HG02970 (cell line): Measurements from ENCODE around the gene LSR.
A peak's percentile ranks its signal among the peaks of the same experiment; 100 is the strongest.

Experiments used
- ATAC-seq: cut with Tn5 transposase; IDR thresholded peaks from one replicate; pipeline ENCODE4 v1.9.1; 2021; ENCODE audit warnings: mild to moderate bottlenecking, moderate library complexity, moderate number of reproducible peaks; ENCODE audit not compliant: unreplicated experiment, low FRiP score

Gene LSR

DNA sequence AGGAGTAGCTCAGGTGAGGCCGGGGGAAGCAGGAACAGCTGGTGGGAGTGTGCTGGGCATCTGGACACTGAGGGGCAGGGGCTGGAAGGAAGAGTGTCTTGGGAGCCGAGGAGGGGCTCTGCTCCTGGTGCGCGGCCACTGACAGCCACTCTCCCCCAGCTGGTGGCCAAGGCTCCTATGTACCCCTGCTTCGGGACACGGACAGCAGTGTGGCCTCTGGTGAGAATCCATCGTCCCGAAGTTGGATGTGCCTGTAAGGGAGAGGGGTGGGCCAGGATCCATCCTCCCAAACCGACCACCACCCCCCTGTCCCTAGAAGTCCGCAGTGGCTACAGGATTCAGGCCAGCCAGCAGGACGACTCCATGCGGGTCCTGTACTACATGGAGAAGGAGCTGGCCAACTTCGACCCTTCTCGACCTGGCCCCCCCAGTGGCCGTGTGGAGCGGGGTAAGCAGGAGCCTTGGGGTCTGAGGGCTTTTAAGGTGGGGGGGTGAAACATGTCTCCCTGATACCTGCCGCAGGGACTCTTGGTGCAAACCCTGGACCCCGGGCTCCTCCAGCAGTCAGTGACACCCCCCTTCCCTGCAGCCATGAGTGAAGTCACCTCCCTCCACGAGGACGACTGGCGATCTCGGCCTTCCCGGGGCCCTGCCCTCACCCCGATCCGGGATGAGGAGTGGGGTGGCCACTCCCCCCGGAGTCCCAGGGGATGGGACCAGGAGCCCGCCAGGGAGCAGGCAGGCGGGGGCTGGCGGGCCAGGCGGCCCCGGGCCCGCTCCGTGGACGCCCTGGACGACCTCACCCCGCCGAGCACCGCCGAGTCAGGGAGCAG is 17.9 kb downstream of the LSR start:
- no peak for ATAC-seq

DNA sequence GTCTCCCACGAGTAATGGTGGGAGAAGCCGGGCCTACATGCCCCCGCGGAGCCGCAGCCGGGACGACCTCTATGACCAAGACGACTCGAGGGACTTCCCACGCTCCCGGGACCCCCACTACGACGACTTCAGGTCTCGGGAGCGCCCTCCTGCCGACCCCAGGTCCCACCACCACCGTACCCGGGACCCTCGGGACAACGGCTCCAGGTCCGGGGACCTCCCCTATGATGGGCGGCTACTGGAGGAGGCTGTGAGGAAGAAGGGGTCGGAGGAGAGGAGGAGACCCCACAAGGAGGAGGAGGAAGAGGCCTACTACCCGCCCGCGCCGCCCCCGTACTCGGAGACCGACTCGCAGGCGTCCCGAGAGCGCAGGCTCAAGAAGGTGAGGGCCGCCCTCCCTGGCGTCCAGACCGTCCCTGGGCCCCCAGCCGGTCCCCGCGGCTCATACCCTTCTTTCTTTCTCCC is 18.6 kb downstream of the LSR start:
- ATAC-seq = no peak

DNA sequence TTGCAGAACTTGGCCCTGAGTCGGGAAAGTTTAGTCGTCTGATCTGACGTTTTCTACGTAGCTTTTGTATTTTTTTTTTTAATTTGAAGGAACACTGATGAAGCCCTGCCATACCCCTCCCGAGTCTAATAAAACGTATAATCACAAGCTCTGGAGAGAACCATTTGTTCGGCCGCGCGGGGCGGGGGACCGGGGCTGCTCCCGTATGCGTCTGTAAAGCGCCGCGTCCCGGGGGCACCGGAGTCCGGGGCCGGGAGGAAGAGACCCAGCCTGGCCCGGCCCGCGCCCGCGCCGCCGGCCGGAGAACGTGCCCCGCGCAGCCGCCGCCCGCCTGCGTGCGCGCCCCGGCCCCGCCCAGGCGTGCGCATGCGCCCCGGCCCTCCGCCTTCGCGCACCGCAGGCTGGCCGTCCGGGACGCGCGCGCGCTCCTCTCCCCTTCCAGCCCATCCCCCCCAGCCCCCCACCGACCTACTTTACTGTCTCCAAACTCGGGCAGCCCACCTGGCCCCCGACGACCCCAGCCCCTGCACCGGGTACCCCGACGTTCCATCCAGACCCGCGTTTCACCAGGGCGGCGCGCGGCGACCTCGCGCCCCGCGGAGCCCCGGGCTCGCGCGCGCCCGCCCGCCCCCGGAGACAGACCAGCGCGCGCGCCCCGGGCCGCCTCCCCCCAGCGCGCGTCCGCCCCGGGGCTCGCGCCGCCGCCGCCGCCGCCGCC is 19.2 kb downstream of the LSR start:
- ATAC-seq = peak; percentile 44

DNA sequence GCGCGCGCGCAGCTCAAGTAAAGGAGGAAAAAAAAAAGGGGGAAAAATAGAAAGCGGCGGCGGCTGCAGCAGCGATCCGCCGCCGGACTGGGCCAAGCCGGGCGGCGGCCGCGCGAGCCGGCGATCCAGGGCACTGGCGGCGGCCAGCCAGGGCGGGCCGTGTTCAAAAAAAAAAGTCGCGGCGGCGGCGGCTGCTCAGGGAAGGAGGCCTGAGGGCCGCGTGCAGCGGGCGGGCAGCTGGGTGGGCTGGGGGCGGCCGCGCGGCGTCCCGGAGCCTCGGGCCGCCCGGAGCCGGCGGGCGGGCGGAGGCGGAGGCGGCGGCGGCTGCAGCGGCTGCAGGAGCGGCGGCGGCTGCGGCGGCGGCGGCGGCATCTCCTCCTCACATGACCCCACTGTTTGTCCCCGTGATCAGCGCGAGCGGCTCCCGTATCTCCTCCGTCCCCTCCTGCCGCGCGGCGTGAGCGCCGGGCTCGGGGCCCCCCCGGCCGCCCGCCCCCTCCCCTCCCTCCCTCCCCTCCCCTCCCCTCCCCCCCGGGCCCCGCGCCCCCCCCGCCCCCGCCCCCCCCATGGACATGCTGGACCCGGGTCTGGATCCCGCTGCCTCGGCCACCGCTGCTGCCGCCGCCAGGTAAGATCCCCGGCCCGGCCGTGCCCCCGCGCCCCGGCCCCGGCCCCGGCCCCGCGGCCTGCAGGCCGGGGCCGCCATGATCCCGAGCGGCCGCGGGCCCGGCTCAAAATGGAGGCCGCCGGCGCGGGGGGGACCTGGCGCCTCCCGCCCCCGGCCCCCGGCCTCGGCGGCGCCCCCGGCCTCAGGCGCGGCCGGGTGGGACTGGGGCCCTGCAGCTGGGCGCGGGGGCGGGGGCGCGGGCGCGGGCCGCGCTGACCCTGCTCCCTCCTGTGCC is 20.0 kb downstream of the LSR start, which contains the start of gene USF2:
Gene USF2 (plus strand): TSS at position 427 of the 902 bp plus-strand sequence. CDS start 140 bp downstream, at position 567.
- peak; percentile 24 for ATAC-seq

DNA sequence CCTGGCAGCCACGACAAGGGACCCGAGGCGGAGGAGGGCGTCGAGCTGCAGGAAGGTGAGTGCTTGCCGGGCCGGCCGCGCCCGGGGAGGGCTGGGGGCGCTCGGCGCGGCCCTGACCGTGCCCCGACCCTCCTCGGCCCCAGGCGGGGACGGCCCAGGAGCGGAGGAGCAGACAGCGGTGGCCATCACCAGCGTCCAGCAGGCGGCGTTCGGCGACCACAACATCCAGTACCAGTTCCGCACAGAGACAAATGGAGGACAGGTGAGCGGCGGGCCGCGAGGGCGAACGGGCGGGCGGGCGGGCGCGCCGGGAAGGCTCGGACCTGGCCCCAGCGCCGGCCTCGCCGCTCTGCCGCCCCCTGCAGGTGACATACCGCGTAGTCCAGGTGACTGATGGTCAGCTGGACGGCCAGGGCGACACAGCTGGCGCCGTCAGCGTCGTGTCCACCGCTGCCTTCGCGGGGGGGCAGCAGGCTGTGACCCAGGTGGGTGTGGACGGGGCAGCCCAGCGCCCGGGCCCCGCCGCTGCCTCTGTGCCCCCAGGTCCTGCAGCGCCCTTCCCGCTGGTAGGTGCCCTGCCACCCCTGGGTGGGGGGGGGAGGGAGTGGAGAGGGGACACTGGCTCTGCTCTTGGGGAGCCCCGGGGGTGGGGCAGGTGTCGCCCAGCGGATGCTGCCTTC is 20.8 kb downstream of the LSR start:
- peak; percentile 50 for ATAC-seq

DNA sequence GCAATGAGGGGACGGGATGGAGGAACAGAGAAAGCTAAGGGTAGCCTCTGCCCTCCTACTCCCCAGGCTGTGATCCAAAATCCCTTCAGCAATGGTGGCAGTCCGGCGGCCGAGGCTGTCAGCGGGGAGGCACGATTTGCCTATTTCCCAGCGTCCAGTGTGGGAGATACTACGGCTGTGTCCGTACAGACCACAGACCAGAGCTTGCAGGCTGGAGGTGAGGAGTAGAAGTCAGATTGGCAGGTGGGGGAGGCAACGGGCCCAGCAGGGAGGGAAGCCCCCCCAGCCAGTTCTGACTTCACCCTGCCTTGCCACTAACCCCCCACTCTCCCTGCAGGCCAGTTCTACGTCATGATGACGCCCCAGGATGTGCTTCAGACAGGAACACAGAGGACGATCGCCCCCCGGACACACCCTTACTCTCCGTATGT is 21.6 kb downstream of the LSR start:
- ATAC-seq = no peak

DNA sequence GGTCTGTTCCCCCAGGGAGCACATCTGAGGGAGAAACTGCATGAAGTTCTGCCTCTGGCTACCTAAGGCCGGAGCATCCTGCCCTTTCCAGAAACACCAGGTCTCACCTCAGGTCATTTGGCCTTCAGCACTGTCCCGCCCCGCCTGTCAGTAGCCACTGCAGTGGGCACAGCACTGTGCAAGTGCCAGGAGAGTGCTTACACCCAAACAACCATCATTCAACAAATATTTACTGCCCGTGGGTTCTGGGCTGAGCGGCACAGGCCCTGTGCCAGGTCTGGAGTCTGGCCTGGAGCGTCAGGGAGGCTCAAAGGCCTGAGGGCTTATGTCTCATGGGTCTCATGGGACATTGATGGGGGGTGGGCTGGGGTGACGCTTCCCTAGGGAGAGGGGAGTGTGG is 22.7 kb downstream of the LSR start:
- no peak for ATAC-seq

DNA sequence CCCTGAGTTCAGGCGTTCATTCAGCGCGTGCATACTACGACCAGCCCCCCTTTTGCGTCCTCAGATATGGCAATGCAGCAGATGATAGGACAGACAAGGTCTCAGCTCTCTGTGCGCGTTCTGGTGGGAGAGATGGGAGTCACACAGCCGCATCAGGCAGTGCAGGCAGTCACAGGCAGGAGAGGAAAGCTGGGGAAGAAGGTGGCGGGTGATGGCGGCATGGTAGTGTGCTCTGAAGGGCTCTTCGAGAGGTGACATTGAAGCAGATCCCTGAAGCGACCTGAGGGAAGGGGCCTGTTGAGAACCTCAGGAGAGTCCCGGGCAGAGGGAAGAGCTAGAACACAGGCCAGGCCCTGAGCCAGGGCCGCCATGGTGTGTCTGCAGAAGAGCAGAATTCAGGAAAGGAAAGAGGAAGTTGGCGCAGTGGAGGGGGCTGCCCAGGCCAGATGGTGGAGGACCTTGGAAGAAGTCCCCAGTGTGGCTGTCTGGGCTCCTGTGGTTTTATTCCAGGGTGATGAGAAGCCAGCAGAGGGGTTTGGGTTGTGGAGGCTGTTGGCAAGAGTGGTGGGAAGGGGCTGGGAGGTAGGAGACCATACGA is 23.4 kb downstream of the LSR start:
- ATAC-seq = no peak

DNA sequence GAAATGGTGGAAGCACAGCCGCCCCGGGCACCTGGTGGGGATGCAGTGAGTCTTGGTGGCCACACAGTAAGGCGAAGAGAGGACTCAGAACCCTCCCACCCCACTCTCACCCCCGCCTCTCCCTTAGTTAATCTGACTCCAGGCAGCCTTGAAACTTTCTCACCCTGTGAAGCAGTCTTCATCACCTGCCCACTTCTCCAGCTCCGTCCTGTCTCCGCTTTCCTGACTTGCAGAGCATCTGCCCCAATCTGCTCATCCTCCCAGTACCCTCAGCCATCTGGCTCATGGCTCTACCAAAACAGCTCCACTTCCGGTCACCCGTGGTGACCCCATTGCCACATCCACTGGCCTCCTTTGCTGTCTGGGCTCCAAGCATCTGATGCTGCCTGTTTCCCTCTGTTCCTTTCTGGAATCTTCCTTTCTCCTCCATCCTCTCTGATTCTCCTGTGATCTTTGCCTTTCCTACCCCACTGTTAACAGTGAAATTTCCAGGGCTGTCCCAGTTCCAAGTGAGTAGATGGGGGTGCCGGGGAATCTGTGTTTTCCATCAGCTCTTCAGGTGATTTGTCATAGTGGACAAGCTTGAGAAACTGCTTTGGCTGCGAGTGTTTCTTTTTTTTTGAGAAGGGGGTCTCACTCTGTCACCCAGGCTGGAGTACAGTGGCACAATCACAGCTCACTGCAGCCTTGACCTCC is 24.3 kb downstream of the LSR start:
- no peak for ATAC-seq

DNA sequence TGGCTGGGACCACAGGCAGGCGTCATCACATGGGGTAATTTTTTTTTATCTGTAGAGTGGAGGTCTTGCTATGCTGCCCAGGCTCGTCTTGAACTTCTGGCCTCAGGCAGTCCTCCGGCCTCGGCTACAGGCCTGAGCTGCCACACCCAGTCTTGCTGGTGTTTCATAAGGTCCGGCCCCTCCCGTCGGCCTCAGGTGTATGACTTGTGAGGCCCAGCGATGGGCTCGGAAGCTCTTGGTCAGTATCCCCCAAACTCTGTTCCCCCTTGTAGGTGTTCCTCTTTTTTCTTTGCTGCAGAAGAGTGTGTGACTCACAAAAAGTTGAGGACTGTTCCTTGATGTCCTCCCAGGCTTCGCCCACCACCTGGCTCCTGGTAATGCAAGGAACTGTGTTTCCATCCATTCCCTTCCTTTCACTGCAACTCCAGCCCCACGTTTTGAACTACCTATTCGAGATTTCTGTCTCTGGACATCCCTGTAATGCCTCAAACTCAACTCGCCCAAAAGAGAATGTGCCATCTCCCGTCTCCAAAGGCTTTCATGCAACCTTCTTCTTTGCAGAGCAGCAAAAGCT is 25.0 kb downstream of the LSR start:
- no peak for ATAC-seq

DNA sequence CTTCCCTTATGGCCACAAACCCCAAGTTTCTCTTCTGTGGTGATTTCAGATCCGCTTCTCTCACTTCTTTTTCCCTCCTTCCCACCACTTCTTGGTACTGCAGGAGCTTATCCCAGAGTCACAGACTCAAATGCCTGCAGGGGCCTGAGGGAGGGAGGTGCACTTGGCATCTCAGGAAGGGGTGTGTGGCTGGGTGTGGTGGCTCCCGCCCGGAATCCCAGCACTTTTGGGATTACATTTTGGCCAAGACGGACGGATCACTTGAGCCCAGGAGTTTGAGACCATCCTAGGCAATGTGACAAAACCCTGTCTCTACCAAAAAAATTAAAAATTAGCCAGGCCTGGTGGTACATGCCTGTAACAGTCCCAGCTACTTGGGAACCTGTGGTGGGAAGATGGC is 25.5 kb downstream of the LSR start:
- no peak for ATAC-seq

DNA sequence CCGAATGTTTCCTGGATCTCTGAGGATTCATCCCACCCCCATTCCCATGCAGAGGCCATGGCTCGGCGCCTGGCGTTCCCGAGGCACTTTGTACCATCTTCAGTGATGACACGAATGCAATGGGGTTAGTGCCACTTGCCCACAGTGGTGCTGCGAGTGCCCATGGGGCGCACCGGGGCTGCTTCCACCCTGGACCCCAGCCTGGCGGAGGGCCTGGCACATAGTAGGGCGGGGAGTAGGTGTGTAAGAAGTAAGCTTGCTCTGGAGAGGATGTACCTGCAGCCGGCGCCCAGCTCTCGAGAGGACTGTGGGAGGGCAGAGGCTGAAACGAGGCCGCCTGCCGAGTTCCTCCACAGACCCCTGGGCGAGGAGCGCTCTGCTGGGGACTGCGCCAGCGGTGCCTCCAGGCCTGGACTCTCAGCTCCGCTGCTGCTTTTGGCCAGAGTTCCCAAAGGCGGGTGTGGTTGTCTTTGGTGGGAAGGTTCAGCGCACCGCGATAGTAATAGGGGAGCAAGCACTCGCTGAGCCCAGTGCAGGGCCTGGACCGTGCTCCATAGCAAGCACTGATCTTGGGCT is 28.0 kb downstream of the LSR start:
- ATAC-seq = no peak

DNA sequence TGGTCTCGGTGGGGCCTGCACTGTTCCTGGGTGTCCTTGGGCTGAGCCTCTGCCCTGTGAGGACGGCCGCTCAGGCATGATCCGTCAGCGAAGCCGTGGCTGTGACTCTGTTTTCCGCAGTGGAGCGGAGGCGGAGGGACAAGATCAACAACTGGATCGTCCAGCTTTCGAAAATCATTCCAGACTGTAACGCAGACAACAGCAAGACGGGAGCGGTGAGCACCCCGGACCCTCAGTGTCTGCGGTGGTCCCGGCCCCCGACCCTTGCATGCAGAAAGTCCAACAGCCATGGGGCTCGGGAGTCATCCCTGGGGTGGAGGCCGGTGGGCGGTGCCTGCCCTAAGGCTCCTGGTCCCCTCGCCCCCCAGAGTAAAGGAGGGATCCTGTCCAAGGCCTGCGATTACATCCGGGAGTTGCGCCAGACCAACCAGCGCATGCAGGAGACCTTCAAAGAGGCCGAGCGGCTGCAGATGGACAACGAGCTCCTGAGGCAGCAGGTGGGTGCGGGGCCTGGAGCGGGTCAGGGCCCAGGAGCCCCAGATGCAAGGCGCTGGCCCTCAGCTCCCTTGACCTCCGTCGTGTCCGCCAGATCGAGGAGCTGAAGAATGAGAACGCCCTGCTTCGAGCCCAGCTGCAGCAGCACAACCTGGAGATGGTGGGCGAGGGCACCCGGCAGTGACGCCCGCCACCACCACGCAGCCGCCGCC is 29.9 kb downstream of the LSR start:
- no peak for ATAC-seq

DNA sequence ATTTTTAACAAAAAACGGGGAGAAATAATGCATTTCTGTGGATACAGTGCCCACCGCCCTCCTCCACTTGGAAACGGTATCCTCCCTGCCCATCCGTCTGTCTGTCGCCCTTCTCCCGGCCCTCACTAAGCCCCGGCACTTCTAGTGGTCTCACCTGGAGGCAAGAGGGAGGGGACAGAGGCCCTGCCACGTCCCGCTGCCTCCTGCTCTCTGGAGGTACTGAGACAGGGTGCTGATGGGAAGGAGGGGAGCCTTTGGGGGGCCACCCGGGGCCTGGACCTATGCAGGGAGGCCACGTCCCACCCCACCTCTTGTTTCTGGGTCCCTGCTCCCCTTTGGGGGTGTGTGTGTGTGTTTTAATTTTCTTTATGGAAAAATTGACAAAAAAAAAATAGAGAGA is 30.6 kb downstream of the LSR start:
- ATAC-seq = no peak

DNA sequence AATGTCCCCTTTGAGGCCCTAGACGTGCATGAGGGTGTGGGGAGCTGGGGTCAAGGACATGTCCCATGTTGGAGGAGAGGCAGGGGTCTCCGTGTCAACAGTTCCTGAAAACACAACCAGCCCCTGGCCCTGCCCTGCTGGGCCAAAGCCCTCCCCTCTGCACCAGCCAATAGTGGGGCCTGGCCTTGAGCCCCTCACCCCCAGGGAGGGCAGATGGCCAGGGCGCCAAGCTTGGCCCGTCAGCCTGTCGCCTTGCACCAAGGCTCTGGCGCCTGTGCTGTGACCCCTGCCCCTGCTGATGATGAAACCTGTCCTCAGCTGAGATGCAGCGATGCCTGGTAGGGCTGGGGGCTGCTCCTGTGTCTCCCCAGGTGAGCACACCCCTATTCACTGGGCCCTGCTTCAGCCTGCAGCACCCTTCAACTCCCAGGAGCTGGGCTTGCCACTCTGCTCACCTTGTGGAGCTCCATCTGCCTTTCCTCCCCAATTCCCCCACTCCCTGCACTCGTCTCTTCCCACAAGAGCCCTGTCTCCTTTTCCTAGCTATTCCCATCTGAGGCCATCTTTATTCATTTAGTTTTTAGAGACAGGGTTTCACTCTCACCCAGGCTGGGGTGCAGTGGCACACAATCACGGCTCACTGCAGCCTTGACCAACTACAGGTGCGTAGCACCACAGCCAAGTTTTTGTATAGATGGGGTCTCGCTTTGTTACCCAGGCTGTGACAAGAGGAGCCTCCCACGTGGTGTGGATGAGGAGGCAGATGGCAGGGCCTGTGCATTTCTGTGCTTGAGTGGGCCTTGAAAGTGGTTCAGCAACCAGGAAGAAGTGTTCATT is 31.4 kb downstream of the LSR start:
- ATAC-seq = no peak

DNA sequence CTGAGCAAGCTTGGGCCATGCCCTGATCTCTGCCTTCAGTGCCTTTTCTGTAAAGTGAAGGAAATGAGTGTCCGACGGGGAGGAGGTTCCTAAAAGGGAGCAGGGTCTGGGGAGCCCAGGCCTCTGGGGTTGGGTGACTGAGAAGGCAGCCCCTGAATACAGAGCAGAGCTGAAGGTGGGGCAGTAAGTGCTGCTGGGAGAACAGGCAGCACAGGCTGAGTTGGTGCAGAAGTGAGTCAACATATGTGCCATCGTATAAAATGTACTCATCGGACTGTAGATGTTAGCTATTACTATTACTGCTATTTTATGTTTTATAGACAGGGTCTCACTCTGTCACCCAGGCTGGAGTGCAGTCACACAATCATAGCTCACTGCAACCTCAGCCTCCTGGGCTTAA is 32.5 kb downstream of the LSR start:
- no peak for ATAC-seq
